ENCODE results near the gene GPAM.

Gene GPAM

GRCh38 chr10:112195224-112195623 is 11.7 kb upstream of the GPAM start:
- Histone ChIP-seq H3K4me2 (ENCODE audit: insufficient read depth, low read length) (no peak overlapping the region), H3K4me3 (ENCODE audit: low read depth in 1 of 2, low read length in 2 of 2) (no peak overlapping the region), H3K4me1 (ENCODE audit: insufficient read depth, low read length) (no peaks in the 10 kb centered on the region), H4K20me1 (ENCODE audit: insufficient read depth, low read length) (no peaks in the 10 kb centered on the region), H3K9me3 (ENCODE audit: insufficient read depth, low read length, severe bottlenecking) (no peaks in the 10 kb centered on the region), H3K9ac (ENCODE audit: low read depth, low read length) (no peak overlapping the region), H3K27ac (ENCODE audit: low read length) (no peak overlapping the region), H3K36me3 (ENCODE audit: insufficient read depth, low read length) (no peaks in the 10 kb centered on the region), H3K27me3 (ENCODE audit: insufficient read depth, low read length, poor library complexity) (no peaks in the 10 kb centered on the region), H2AFZ (ENCODE audit: low read depth, low read length) (no peak overlapping the region), H3K79me2 (ENCODE audit: insufficient read depth, low read length) (no peaks in the 10 kb centered on the region)
- DNase-seq (no peak), ATAC-seq (ENCODE audit: insufficient read depth, low read depth) (no peak)
- no peak for TF ChIP-seq CTCF (IDR thresholded peaks at IDR 0.05; ENCODE audit: borderline replicate concordance, extremely low read depth, low read length, poor library complexity, severe bottlenecking)
- TF ChIP-seq EZH2 (IDR thresholded peaks at IDR 0.05; ENCODE audit: borderline replicate concordance, low read depth, low read length, severe bottlenecking): no peak

- Histone ChIP-seq H2AFZ (ENCODE audit: low read depth, low read length) (no peak overlapping the region), H4K20me1 (ENCODE audit: insufficient read depth, low read length) (no peaks in the 10 kb centered on the region), H3K4me2 (ENCODE audit: insufficient read depth, low read length) (no peak overlapping the region), H3K27ac (ENCODE audit: low read length) (no peak overlapping the region), H3K9me3 (ENCODE audit: insufficient read depth, low read length, severe bottlenecking) (no peaks in the 10 kb centered on the region), H3K27me3 (ENCODE audit: insufficient read depth, low read length, poor library complexity) (no peaks in the 10 kb centered on the region), H3K9ac (ENCODE audit: low read depth, low read length) (no peak overlapping the region), H3K79me2 (ENCODE audit: insufficient read depth, low read length) (no peaks in the 10 kb centered on the region), H3K4me1 (ENCODE audit: insufficient read depth, low read length) (no peaks in the 10 kb centered on the region), H3K4me3 (ENCODE audit: low read depth in 1 of 2, low read length in 2 of 2) (no peak overlapping the region), H3K36me3 (ENCODE audit: insufficient read depth, low read length) (no peaks in the 10 kb centered on the region)
- TF ChIP-seq CTCF (IDR thresholded peaks at IDR 0.05; ENCODE audit: borderline replicate concordance, extremely low read depth, low read length, poor library complexity, severe bottlenecking) (no peak), EZH2 (IDR thresholded peaks at IDR 0.05; ENCODE audit: borderline replicate concordance, low read depth, low read length, severe bottlenecking) (no peak)
- ATAC-seq (ENCODE audit: insufficient read depth, low read depth) (no peak), DNase-seq (no peak)
Measured at GRCh38 chr10:112191791-112192190, 8.2 kb upstream of the GPAM start.

GRCh38 chr10:112191041-112191590 is 7.6 kb upstream of the GPAM start:
- no peaks in the 10 kb centered on the region for H3K27me3 ChIP-seq (ENCODE audit: insufficient read depth, low read length, poor library complexity)
- H3K36me3 ChIP-seq (ENCODE audit: insufficient read depth, low read length): no peaks in the 10 kb centered on the region
- ATAC-seq (ENCODE audit: insufficient read depth, low read depth) (no peak), DNase-seq (no peak)
- no peak overlapping the region for H2AFZ ChIP-seq (ENCODE audit: low read depth, low read length)
- no peaks in the 10 kb centered on the region for H3K4me1 ChIP-seq (ENCODE audit: insufficient read depth, low read length)
- no peak for TF ChIP-seq EZH2 (IDR thresholded peaks at IDR 0.05; ENCODE audit: borderline replicate concordance, low read depth, low read length, severe bottlenecking)
- no peak for TF ChIP-seq CTCF (IDR thresholded peaks at IDR 0.05; ENCODE audit: borderline replicate concordance, extremely low read depth, low read length, poor library complexity, severe bottlenecking)
- H3K27ac ChIP-seq (ENCODE audit: low read length): no peak overlapping the region
- H3K79me2 ChIP-seq (ENCODE audit: insufficient read depth, low read length): no peaks in the 10 kb centered on the region
- H3K4me3 ChIP-seq (ENCODE audit: low read depth in 1 of 2, low read length in 2 of 2): no peak overlapping the region
- no peak overlapping the region for H3K9ac ChIP-seq (ENCODE audit: low read depth, low read length)
- no peak overlapping the region for H3K4me2 ChIP-seq (ENCODE audit: insufficient read depth, low read length)
- H3K9me3 ChIP-seq (ENCODE audit: insufficient read depth, low read length, severe bottlenecking): no peaks in the 10 kb centered on the region
- H4K20me1 ChIP-seq (ENCODE audit: insufficient read depth, low read length): no peaks in the 10 kb centered on the region

- H3K9ac ChIP-seq (ENCODE audit: low read depth, low read length): no peak overlapping the region
- no peak overlapping the region for H3K4me3 ChIP-seq (ENCODE audit: low read depth in 1 of 2, low read length in 2 of 2)
- no peaks in the 10 kb centered on the region for H3K9me3 ChIP-seq (ENCODE audit: insufficient read depth, low read length, severe bottlenecking)
- H3K27me3 ChIP-seq (ENCODE audit: insufficient read depth, low read length, poor library complexity): no peaks in the 10 kb centered on the region
- H3K27ac ChIP-seq (ENCODE audit: low read length): no peak overlapping the region
- DNase-seq: no peak
- no peaks in the 10 kb centered on the region for H3K79me2 ChIP-seq (ENCODE audit: insufficient read depth, low read length)
- ATAC-seq (ENCODE audit: insufficient read depth, low read depth): no peak
- no peaks in the 10 kb centered on the region for H3K36me3 ChIP-seq (ENCODE audit: insufficient read depth, low read length)
- peak overlapping the region; percentile 21; the same call in 1 of the 2 replicates for H2AFZ ChIP-seq (ENCODE audit: low read depth, low read length)
- peaks cover 9% of the 10 kb centered on the region for H3K4me1 ChIP-seq (ENCODE audit: insufficient read depth, low read length)
- H4K20me1 ChIP-seq (ENCODE audit: insufficient read depth, low read length): no peaks in the 10 kb centered on the region
- no peak overlapping the region for H3K4me2 ChIP-seq (ENCODE audit: insufficient read depth, low read length)
- TF ChIP-seq CTCF (IDR thresholded peaks at IDR 0.05; ENCODE audit: borderline replicate concordance, extremely low read depth, low read length, poor library complexity, severe bottlenecking) (no peak), EZH2 (IDR thresholded peaks at IDR 0.05; ENCODE audit: borderline replicate concordance, low read depth, low read length, severe bottlenecking) (no peak)
Measured at GRCh38 chr10:112189465-112189864, 5.9 kb upstream of the GPAM start.
